T47D (cell line): ENCODE data around the gene ADAM15.

Experiments used
- DNase-seq, 2 experiments: peaks; one replicate each; pipeline versions ENCODE4 v3.0.0 to v3.0.0-alpha.2; 2011 to 2012; ENCODE audit warnings: low read depth in 1 of 2, low spot score in 1 of 2
- JUND ChIP-seq: IDR thresholded peaks from 2 replicates; pipeline ENCODE4 v1.6.1; 2012; ENCODE audit warnings: low read depth
- in situ Hi-C: cut with HindIII; loops from 2 replicates; pipeline ENCODE4 v1.10.0; 2016; ENCODE audit warnings: low sequenced_read_pairs, low pct_unique_long_range_greater_than_20kb

Gene ADAM15

DNA sequence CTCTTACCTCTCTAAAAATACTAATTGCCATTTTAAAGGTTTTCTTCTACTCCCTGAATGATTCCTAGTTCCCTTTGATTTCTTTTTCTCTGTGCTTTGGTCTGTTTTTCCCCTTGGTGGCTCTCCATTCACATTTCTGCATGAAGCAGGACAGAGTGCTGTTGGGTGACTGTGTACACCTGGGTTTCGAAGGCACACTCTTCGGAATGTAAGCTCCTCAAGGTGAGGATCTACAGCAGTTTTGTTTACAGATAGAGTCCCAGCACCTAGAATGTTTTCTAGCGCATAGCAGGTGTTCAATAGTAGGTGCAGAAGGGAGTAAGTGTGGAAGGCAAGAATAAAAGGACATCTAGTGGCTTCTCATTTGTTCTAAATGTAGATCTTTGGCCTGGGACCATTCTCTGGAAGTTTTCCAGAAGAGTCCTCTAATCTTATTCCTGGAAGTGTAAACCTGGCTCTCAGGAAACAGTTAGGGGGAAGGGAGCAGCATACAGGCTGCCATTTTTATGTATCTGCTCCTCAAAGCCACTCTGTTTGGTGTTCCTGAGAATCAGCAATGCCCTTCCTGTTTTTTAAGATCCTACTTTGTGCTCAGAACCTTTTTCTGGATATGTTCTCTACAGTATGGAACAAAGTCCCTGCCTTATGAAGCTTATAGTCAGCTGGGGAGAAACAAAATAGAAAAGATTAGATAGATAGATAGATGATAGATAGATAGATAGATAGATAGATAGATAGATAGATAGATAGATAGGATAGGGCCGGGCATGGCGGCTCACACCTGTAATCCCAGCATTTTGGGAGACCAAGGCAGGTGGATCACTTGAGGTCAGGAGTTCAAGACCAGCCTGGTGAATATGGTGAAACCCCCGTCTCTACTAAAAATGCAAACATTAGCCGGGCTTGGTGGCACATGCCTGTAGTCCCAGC, 53.8 kb downstream of the ADAM15 start:
- in situ Hi-C loops: no loop called here
- no peak for TF ChIP-seq JUND
- DNase-seq: no peak

DNA sequence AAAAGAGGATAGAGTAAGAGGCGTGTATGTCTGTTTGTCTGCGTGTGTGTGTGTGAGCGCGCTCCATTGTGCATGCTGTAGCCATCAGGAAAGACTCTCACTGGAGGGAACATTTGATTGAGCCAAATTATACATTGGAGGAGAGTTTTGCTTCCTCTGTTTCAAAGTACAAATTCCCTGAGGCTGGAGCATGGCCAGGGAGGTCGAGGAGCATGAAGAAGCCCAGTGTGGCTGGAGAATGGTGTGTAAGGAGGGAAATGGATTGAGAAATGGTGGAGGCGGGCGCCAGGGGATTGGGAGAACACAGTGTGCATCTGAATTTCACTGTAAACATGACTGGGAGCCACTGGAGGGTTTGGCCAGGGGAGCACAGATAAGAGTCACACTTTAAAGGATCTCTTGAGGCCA, 54.5 kb downstream of the ADAM15 start:
- no peak for TF ChIP-seq JUND
- DNase-seq: no peak
- in situ Hi-C loops: no loop called here

DNA sequence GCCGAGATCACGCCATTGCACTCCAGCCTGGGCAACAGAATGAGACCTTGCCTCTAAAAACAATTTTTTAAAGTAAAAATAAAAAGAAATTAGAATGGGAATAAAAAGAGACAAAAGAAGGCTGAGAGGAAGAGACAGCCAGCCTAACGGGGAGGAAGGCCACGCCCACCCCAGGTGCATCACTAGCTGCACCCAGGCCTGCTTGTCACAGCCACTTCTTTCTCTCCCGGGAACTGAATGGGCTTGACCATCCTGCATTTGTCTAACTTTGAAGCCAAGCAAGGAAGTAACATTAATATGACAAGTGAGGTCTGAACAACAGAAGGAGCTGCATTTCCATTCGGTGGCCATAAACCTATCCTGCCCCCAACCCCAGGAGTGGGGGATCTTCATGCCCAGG, 55.7 kb downstream of the ADAM15 start:
- in situ Hi-C loops: no loop called here

DNA sequence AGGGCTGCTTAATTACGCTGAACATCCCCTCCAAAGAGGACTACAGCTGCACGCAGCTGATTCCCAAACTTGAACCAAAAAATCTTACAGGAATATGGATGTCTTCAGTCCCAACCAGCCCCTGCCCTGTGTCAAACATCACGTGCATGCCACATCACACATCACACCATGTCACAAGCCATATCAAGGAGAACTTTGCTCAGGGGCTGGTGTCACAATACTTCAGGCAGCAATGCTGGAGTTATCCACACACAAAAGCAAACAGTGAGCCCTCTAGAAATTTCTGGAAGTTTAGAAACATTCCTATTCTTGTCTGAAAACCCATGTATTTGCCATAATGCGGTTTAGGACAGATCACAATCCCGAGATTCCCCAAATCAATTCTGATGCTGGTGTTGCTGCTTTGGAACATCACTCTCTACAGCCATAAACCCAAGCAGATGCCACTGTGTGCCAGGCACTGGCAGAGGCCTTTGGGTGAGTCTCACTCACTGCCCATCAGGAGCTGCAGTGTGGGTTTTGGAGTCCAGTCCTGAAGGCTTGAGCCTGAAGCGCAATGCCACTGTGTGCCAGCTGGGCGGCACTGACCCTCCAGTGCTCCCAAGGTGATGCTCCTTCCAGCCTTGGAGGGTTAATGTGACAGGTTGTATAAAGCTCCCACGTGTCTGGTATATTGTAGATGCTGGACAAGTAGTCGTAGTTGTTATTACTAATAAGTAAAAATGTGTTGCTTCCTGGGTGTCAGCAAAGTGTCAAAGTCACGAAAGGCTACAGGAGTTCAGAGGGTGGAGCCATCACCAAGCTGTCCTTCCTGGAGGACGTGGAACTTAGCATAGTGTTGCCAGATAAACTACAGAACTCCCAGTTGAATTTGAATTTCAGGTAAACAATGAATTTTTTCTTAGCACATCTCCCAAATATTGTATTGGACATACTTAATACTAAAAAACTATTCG, 56.5 kb downstream of the ADAM15 start:
- in situ Hi-C loops: no loop called here
- no peak for DNase-seq
- TF ChIP-seq JUND: no peak

More for the DNA sequence above, 55.7 kb downstream of the ADAM15 start:
- no peak for TF ChIP-seq JUND
- no peak for DNase-seq

DNA sequence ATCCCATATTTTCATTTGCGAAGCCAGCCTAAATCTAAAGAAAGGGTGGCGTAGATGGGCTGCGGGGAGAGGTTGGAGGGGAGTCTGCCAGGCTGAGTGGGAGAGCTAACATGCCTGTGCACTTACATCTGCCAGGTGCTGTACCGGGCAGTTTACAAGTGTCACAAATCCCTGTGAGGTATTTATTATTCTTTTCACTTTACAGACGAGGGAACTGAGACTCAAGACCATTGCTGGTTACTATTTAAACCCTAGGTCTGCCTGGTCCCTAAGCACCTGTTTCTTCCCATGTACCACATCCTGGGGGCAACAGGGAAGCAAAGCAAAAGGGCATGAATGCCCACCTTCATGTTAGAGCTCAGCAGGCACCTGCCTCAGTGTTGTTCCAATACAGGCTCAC, 57.2 kb downstream of the ADAM15 start:
- no peak for DNase-seq
- in situ Hi-C loops: no loop called here
- TF ChIP-seq JUND: no peak

DNA sequence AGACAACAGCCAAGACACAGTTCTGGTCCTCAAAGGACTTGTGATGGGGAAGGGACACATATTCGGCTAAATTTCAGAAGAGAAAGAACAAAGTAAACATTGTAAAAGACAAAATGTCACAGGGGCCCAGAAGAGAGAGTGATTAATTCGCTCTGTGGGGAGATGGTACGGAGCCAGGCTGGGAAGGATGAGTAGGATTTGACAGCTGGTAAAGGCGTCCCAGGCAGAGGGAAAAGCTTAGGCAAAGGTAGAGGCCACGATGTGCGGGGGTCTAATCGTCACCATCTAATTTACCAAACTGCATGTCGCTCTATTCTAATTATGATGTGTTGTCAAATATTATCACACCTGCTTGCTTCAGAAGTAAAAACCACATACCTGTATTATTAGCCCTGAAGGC, 59.3 kb downstream of the ADAM15 start:
- in situ Hi-C loops: no loop called here
- TF ChIP-seq JUND: no peak
- no peak for DNase-seq

DNA sequence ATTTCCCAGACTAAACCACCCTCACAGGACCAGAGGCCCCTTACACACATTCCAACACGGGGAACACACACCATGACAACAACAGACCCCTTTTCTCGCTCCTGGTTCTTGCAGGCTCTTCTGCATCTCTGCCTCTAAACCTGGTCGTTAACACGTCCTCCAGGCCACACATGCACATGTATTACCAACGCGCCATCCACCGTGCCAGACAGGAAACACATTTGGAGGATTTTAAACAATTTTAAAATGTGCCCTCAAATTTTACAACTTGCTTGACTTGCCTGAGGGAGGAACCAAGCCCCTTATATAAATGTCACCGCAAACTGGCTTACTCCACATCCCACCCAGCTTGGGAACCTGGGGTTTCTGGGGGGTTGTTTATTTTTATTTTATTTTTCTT, 59.7 kb downstream of the ADAM15 start:
- in situ Hi-C loops: no loop called here
- no peak for TF ChIP-seq JUND
- no peak for DNase-seq
